Mesenchymal stem cell (in vitro differentiated cells and primary cell): ENCODE measurements around the gene RFX3.

ENCODE experiments used
- DNase-seq: peaks from one replicate; pipeline ENCODE4 v3.0.0-alpha.2; 2013
- H2AFZ ChIP-seq: one replicate; pipeline ENCODE4 v1.6.1; 2013; ENCODE audit warnings: low read depth, mild to moderate bottlenecking, control low read depth, inconsistent platforms, low read length, moderate library complexity
- H2AK5ac ChIP-seq: 2 replicates; pipeline ENCODE4 v1.6.1; 2013; ENCODE audit warnings: low read length, moderate library complexity, mild to moderate bottlenecking, inconsistent platforms; ENCODE audit not compliant: severe bottlenecking
- H2BK120ac ChIP-seq: one replicate; pipeline ENCODE4 v1.6.1; 2013; ENCODE audit warnings: low read depth, mild to moderate bottlenecking, inconsistent platforms, low read length, moderate library complexity
- H2BK12ac ChIP-seq, 2 experiments: one replicate each; pipeline ENCODE4 v1.6.1; 2013; ENCODE audit warnings: inconsistent platforms in 2 of 2, low read length in 2 of 2, mild to moderate bottlenecking in 2 of 2, moderate library complexity in 2 of 2, control low read depth in 1 of 2
- H2BK15ac ChIP-seq: one replicate; pipeline ENCODE4 v1.6.1; 2013; ENCODE audit warnings: mild to moderate bottlenecking, low read depth, inconsistent platforms; ENCODE audit not compliant: poor library complexity, severe bottlenecking
- H2BK5ac ChIP-seq: 2 replicates; pipeline ENCODE4 v1.6.1; 2013; ENCODE audit warnings: low read depth, mild to moderate bottlenecking, low read length, control low read depth, inconsistent platforms; ENCODE audit not compliant: poor library complexity, severe bottlenecking
- H3K14ac ChIP-seq, 2 experiments: one replicate each; pipeline ENCODE4 v1.6.1; 2013; ENCODE audit warnings: inconsistent platforms in 2 of 2, low read length in 2 of 2, control low read depth in 1 of 2, mild to moderate bottlenecking in 1 of 2, moderate library complexity in 1 of 2
- H3K18ac ChIP-seq, 2 experiments: one replicate each; pipeline ENCODE4 v1.6.1; 2013; ENCODE audit warnings: inconsistent platforms in 2 of 2, low read length in 2 of 2, control low read depth in 1 of 2, low read depth in 1 of 2, mild to moderate bottlenecking in 1 of 2
- H3K23ac ChIP-seq, 2 experiments: one replicate each; pipeline ENCODE4 v1.6.1; 2013; ENCODE audit warnings: inconsistent platforms in 2 of 2, low read length in 2 of 2, mild to moderate bottlenecking in 2 of 2, moderate library complexity in 2 of 2, control low read depth in 1 of 2
- H3K27ac ChIP-seq: 2 replicates; pipeline ENCODE4 v1.5.1; 2013; ENCODE audit warnings: mild to moderate bottlenecking, moderate library complexity, low read length, control low read depth, inconsistent platforms; ENCODE audit not compliant: poor library complexity, severe bottlenecking
- H3K27me3 ChIP-seq, 2 experiments: 2 replicates each; pipeline versions ENCODE4 v1.6.1 to v1.7.0; 2013; ENCODE audit warnings: low read length in 2 of 2, mild to moderate bottlenecking in 2 of 2, moderate library complexity in 2 of 2, control low read depth in 1 of 2, inconsistent platforms in 1 of 2; ENCODE audit not compliant: control insufficient read depth in 1 of 2, insufficient read depth in 1 of 2
- H3K36me3 ChIP-seq, 2 experiments: 2 replicates each; pipeline versions ENCODE4 v1.6.1 to v1.7.0; 2013; ENCODE audit warnings: low read length in 2 of 2, control low read depth in 1 of 2, inconsistent platforms in 1 of 2, low read depth in 1 of 2, mild to moderate bottlenecking in 1 of 2; ENCODE audit not compliant: insufficient read depth in 2 of 2, control insufficient read depth in 1 of 2
- H3K4ac ChIP-seq, 2 experiments: one replicate each; pipeline ENCODE4 v1.6.1; 2013; ENCODE audit warnings: inconsistent platforms in 2 of 2, low read length in 2 of 2, mild to moderate bottlenecking in 2 of 2, moderate library complexity in 2 of 2, control low read depth in 1 of 2, low read depth in 1 of 2
- H3K4me1 ChIP-seq: 2 replicates; pipeline ENCODE4 v1.6.1; 2013; ENCODE audit warnings: low read depth, low read length, control low read depth; ENCODE audit not compliant: control insufficient read depth, insufficient read depth
- H3K4me2 ChIP-seq: 2 replicates; pipeline ENCODE4 v1.6.1; 2013; ENCODE audit warnings: low read length, mild to moderate bottlenecking, inconsistent platforms; ENCODE audit not compliant: poor library complexity, severe bottlenecking
- H3K4me3 ChIP-seq, 2 experiments: 2 replicates each; pipeline versions ENCODE4 v1.5.1 to v1.7.0; 2013; ENCODE audit warnings: low read length in 2 of 2, mild to moderate bottlenecking in 2 of 2, control low read depth in 1 of 2, low read depth in 1 of 2; ENCODE audit not compliant: insufficient read depth in 1 of 2
- H3K79me1 ChIP-seq: replicated peaks from 2 replicates; pipeline ENCODE4 v1.6.1; 2013; ENCODE audit warnings: mild to moderate bottlenecking, control low read depth, low read length, inconsistent platforms; ENCODE audit not compliant: poor library complexity, severe bottlenecking
- H3K9ac ChIP-seq: 2 replicates; pipeline ENCODE4 v1.7.0; 2013; ENCODE audit warnings: mild to moderate bottlenecking, low read length, moderate library complexity
- H3K9me3 ChIP-seq: 2 replicates; pipeline ENCODE4 v1.7.0; 2013; ENCODE audit warnings: mild to moderate bottlenecking, low read length; ENCODE audit not compliant: control insufficient read depth
- H4K8ac ChIP-seq: one replicate; pipeline ENCODE4 v1.6.1; 2013; ENCODE audit warnings: inconsistent platforms, mild to moderate bottlenecking, low read length, moderate library complexity
- H4K91ac ChIP-seq: one replicate; pipeline ENCODE4 v1.6.1; 2013; ENCODE audit warnings: mild to moderate bottlenecking, low read length, inconsistent platforms
- WGBS: methylation state at CpG from one replicate; pipeline ENCODE4 v1.1.7; 2013; ENCODE audit warnings: mixed read lengths; 5-methylcytosine and 5-hydroxymethylcytosine counted together

The RFX3 gene

GRCh38 chr9:3251309-3251708 lies 274.5 kb downstream of the RFX3 start:
- Histone ChIP-seq H3K4me2 (no peak overlapping the region), H3K9ac (no peak overlapping the region), H3K27me3 (no peaks in the 10 kb centered on the region), H2BK5ac (no peak overlapping the region), H3K4me3 (no peak overlapping the region), H4K8ac (no peak overlapping the region), H3K4me1 (no peaks in the 10 kb centered on the region), H3K14ac (no peak overlapping the region), H3K23ac (no peak overlapping the region), H3K36me3 (peaks cover 0 to 12% of the 10 kb centered on the region in 2 experiments), H2BK120ac (no peak overlapping the region), H3K4ac (no peak overlapping the region), H4K91ac (no peak overlapping the region), H2AFZ (no peak overlapping the region), H3K79me1 (no peaks in the 10 kb centered on the region), H3K9me3 (no peaks in the 10 kb centered on the region), H2BK12ac (no peak overlapping the region), H2BK15ac (no peak overlapping the region), H2AK5ac (no peak overlapping the region), H3K27ac (no peak overlapping the region), H3K18ac (no peak overlapping the region)
- WGBS: 100% methylated on average over 2 of the region's 2 CpGs
- DNase-seq: no peak

GRCh38 chr9:3250741-3251140 lies 275.1 kb downstream of the RFX3 start:
- no peak overlapping the region for H2BK15ac ChIP-seq
- peaks cover 0 to 15% of the 10 kb centered on the region in 2 experiments for H3K36me3 ChIP-seq
- no peak overlapping the region for H2BK5ac ChIP-seq
- H2BK120ac ChIP-seq: no peak overlapping the region
- H3K14ac ChIP-seq: no peak overlapping the region
- H4K91ac ChIP-seq: no peak overlapping the region
- no peak overlapping the region for H3K4ac ChIP-seq
- no peak overlapping the region for H3K9ac ChIP-seq
- no peak overlapping the region for H3K27ac ChIP-seq
- 90% methylated on average over 2 of the region's 4 CpGs for WGBS
- no peaks in the 10 kb centered on the region for H3K79me1 ChIP-seq
- H3K4me2 ChIP-seq: no peak overlapping the region
- no peak overlapping the region for H2AK5ac ChIP-seq
- H3K23ac ChIP-seq: no peak overlapping the region
- no peak overlapping the region for H2AFZ ChIP-seq
- H3K18ac ChIP-seq: no peak overlapping the region
- no peaks in the 10 kb centered on the region for H3K9me3 ChIP-seq
- H3K27me3 ChIP-seq: no peaks in the 10 kb centered on the region
- no peak overlapping the region for H4K8ac ChIP-seq
- no peak overlapping the region for H3K4me3 ChIP-seq
- DNase-seq: no peak
- H3K4me1 ChIP-seq: no peaks in the 10 kb centered on the region
- no peak overlapping the region for H2BK12ac ChIP-seq

- H3K27ac ChIP-seq: no peak overlapping the region
- peaks cover 0 to 6% of the 10 kb centered on the region in 2 experiments for H3K36me3 ChIP-seq
- no peak overlapping the region for H3K4me3 ChIP-seq
- no peak overlapping the region for H3K4me2 ChIP-seq
- H3K9me3 ChIP-seq: no peaks in the 10 kb centered on the region
- no peak overlapping the region for H3K9ac ChIP-seq
- H3K27me3 ChIP-seq: no peaks in the 10 kb centered on the region
- no peak overlapping the region for H3K4ac ChIP-seq
- H4K91ac ChIP-seq: no peak overlapping the region
- no peak overlapping the region for H2BK5ac ChIP-seq
- no peak overlapping the region for H2BK15ac ChIP-seq
- H3K79me1 ChIP-seq: no peaks in the 10 kb centered on the region
- no peak overlapping the region for H3K18ac ChIP-seq
- H3K14ac ChIP-seq: no peak overlapping the region
- H2AFZ ChIP-seq: no peak overlapping the region
- DNase-seq: no peak
- no peak overlapping the region for H3K23ac ChIP-seq
- H2BK12ac ChIP-seq: no peak overlapping the region
- no peaks in the 10 kb centered on the region for H3K4me1 ChIP-seq
- 100% methylated on average over 1 of the region's 3 CpGs for WGBS
- H2BK120ac ChIP-seq: no peak overlapping the region
- no peak overlapping the region for H2AK5ac ChIP-seq
- no peak overlapping the region for H4K8ac ChIP-seq
These were observed 278.6 kb downstream of the RFX3 start for GRCh38 chr9:3247211-3247610.

GRCh38 chr9:3246241-3246640 lies 279.6 kb downstream of the RFX3 start:
- H3K14ac ChIP-seq: no peak overlapping the region
- H2BK5ac ChIP-seq: no peak overlapping the region
- no peak overlapping the region for H3K18ac ChIP-seq
- H3K4me1 ChIP-seq: no peaks in the 10 kb centered on the region
- no peak overlapping the region for H3K4ac ChIP-seq
- no peak overlapping the region for H2BK15ac ChIP-seq
- no peak overlapping the region for H3K4me3 ChIP-seq
- no peaks in the 10 kb centered on the region for H3K27me3 ChIP-seq
- H3K79me1 ChIP-seq: no peaks in the 10 kb centered on the region
- H3K4me2 ChIP-seq: no peak overlapping the region
- H3K9me3 ChIP-seq: no peaks in the 10 kb centered on the region
- H2BK120ac ChIP-seq: no peak overlapping the region
- no peak overlapping the region for H3K23ac ChIP-seq
- no peak overlapping the region for H2AFZ ChIP-seq
- H3K36me3 ChIP-seq: peaks cover 0 to 6% of the 10 kb centered on the region in 2 experiments
- H3K9ac ChIP-seq: no peak overlapping the region
- H2AK5ac ChIP-seq: no peak overlapping the region
- H4K8ac ChIP-seq: no peak overlapping the region
- 100% methylated on average over 1 of the region's 3 CpGs for WGBS
- no peak overlapping the region for H3K27ac ChIP-seq
- DNase-seq: no peak
- H4K91ac ChIP-seq: no peak overlapping the region
- no peak overlapping the region for H2BK12ac ChIP-seq
